MV-4-11 (cell line): ENCODE results near the gene PBX2.
"Not testable (repeated sequence)": the region's sequence is repeated elsewhere in the genome, so short reads cannot be mapped to it uniquely, and the experiment has no call there.

Experiments
- DNase-seq: peaks from one replicate; lab custom pipeline; 2025; lab: John Stamatoyannopoulos, UW

PBX2 gene

DNA sequence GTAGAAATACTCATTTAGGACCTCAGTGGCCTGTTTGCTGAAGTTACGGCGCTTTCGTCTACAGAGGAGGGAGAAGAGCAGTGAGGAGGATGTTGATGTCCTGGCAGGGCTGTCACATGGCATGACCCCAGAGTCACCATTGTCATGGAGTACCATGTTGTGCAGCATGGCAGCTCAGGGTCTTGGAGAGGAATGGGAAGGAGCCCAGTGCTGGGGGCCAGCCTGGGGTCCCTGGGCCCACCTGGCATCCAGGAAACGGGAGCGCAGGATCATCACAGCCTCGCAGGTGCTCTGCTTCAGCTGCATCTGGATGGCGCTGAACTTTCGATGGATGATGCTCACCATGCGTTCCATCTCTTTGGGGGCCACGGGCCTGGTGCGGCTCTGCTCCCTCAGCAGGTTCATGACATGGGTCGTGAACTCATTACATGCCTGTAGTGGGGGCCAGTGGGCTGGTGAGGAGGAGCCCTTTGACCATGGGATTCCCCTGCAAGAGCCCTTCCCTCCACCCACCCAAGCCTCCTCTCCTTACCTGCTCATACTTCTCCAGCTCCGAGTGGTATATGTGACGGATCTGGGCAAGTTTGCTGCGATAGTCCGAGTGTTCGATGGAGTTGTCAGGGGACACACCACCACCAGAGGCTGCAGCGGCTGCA is 2.1 kb downstream of the PBX2 start:
- DNase-seq = not testable (repeated sequence)

DNA sequence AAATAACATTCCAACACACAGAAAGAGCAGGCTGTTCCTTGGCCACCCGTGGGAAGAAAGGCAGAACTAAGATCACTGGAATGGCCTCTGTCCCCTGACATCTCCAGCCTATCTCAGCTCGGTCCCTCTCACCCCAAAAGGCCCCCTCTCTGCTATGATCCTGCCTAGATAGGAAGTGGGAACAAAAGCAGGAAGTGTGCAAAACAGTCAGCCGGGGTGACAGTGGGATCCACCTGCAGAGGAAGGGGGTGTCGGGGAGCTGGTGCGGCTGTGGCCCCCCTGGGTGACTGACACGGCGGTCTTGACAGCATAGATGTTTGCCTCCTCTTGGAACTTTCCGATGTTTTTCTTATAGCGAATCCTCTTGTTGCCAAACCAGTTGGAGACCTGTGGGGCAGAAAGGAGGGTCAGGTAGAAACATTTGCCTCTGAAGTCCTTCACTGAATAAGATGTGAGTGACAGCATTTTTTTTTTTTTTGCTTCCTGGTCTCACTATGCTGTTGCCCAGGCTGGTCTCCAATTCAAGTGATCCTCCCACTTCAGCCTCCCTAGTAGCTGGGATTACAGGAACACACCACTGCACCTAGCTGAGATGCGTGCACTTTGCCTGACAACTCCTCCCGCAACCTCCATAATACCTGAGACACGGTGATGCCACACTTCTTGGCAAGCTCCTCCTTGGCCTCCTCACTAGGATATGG is 2.8 kb downstream of the PBX2 start:
- DNase-seq = peak; percentile 32

DNA sequence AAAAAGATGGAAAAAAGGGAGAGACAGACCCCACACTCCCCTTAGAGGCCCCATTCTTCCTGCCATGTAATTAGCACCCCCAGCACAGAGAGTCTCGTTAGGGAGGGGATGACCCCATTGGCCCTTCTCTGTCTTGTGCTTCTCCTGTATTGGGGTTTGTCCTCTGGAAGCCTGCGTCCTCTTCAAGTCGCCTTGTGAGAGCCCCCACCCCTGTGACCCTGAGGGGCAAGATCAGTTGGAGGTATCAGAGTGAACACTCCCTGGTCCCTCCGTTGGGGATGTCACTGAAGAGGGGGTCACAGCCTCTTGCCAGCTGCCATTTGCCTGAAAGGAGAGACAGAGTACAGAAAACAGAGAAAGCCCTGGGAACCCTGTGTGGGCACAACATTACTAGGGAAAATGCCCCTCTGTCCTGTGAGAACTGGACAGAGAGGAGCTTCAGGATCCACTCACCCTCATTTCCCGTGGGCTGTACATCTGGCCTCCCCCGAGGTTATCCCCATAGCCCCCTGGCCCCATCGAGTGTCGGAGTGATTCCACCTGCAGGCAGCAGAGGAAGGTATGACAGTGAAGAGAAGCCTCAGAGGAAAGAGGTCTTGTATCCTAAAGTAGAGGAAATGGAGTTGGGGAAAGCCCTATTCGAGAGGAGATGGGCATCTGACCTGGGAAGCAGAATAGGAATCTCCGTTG is 3.7 kb downstream of the PBX2 start:
- not testable (repeated sequence) for DNase-seq

DNA sequence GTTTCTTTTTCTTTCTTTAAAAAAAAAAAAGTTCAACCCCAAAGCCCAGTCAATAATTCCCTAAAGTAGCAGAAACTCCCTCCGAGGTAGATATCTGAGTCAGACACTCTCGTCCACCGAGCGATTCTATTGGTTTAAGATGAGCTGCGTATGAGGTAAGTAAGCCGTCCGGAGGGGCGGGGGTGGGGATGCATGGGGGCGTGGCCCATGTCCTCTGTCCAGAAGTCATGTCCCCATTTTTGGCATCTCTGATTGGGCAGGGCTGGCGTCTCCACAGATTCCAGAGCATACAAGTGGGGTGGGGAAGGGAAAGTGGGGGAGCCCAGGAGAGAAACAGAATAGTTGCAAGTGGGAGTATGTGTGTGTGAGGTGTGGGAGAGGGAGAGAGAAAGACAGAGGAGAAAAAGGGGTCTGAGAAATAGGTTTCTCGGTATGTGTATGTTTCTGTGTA is 4.3 kb downstream of the PBX2 start:
- DNase-seq = peak; percentile 71

DNA sequence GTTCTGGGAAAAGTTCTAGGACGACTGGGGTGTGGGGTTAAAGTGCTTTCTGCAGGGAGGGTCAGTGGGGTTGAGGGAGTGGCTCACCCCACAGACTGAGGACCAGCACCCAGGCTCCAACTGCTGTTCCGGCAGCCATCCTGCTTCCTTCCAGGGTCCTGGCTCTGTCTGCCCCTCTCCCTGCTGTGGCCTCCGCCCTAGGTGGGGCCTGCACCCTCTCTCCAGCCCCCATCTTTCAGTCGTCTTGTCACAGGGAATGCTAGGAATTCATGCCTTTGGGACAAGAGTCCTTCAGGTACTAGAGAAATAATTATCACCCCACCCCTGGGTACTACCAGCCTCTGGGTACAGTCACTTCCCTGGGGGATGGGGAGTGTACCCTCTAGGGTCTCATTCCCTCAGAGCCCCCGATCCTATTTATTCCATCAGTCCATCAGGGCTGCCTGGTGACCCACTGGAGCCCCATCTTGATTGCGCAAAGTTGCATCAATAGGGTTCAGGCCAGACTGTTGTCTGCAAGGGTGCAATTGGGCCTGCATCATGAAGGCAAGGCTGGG is 5.8 kb downstream of the PBX2 start, which contains the start of gene AGER:
Gene AGER, minus strand, starts transcription at position 170 of the 557 bp plus-strand sequence. Its CDS starts 31 bp downstream, at position 139.
- no peak for DNase-seq

DNA sequence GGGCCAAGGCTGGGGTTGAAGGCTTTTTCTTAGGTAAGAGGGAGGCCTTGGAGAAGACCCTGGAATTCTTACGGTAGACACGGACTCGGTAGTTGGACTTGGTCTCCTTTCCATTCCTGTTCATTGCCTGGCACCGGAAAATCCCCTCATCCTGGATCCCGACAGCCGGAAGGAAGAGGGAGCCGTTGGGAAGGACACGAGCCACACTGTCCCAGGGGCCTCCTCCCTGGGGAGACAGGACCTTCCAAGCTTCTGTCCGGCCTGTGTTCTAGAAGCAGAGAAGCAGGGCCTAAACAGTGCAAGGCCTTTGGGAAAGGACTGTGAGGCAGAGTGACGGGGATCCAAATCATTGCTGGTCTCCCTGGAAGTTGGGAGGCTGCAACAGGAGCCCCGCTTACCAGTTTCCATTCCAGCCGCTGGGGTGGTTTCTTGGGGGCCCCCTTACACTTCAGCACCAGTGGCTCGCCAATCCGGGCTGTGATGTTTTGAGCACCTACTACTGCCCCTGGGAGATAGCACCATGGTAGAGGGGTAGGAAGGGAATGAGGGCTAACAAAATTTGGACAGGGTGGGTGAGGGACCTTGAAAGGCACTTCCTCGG is 6.4 kb downstream of the PBX2 start:
- no peak for DNase-seq

DNA sequence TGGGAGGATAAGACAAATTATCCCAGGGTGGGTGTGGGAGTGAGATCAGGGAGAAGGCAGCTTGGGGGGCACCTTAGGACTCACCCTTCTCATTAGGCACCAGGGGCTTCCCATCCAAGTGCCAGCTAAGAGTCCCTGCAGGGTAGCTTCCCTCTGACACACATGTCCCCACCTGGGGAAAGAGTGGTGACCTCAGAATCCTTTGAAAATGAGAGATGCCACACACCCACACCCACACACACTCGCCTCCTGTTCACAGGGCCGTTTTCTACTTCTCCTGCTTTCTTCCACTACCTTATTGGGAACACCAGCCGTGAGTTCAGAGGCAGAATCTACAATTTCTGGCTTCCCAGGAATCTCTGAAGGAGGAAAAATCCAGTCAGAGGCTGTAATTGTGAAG is 7.0 kb downstream of the PBX2 start:
- DNase-seq = no peak

DNA sequence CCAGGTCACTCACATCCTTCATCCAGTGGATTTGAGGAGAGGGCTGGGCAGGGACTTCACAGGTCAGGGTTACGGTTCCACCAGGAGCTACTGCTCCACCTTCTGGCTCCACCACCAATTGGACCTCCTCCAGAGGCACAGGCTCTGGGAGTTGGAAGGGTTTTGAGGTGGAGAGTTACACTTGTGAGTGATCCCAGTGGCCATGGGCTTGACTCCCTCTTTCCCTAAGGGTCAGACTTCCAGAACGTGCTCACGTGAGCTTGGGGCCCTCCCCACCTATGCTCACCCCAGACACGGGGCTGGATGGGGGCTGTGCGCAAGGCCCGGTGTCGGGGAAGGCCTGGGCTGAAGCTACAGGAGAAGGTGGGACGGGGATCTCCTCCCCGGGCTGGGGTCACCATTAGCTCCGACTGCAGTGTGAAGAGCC is 7.4 kb downstream of the PBX2 start:
- DNase-seq = no peak

DNA sequence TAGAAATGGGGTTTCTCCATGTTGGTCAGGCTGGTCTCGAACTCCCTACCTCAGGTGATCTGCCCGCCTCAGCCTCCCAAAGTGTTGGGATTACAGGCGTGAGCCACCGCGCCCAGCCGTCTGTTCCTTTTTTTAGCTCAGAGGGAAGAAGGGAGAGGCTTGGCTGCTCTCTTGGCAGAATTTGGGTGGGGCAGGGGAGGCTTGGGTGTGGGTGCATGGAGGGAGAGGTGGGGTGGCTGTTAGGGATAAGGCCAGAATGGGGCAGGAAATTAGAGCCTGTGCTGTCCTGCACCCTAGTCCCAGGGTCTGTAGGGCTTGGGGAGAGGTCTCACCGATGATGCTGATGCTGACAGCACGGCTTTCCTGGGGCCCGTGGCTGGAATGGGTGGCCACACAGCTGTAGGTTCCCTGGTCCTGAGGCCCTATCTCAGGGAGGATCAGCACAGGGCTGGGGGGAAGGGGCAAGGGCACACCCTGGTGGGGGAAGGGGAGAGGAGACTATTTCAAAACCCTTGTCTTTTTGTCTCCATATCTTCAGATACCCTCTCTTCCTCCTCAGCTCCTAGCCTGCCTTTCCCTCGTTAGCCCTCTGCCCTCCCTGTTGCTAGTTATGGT is 8.0 kb downstream of the PBX2 start:
- no peak for DNase-seq

DNA sequence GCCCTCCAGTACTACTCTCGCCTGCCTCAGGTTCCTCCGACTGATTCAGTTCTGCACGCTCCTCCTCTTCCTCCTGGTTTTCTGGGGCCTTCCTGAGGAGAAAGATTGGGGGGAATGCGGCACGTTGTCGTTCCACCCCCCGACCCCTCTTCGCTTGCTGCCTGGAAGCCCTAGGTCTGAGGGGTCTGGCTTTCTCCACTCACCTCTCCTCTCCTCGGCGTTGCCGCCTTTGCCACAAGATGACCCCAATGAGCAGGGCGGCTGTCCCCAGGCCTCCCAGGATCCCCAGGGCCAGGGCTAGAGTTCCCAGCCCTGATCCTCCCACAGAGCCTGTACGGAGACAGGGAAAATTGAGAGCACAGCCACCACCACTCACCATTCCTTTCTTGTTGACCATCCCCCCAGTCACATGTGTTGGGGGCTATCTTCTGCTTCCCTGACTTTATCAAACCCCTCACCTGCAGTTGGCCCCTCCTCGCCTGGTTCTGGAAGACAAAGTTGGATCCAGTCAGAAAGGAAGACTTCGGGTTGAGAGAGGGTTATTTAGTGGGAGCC is 8.8 kb downstream of the PBX2 start:
- no peak for DNase-seq

DNA sequence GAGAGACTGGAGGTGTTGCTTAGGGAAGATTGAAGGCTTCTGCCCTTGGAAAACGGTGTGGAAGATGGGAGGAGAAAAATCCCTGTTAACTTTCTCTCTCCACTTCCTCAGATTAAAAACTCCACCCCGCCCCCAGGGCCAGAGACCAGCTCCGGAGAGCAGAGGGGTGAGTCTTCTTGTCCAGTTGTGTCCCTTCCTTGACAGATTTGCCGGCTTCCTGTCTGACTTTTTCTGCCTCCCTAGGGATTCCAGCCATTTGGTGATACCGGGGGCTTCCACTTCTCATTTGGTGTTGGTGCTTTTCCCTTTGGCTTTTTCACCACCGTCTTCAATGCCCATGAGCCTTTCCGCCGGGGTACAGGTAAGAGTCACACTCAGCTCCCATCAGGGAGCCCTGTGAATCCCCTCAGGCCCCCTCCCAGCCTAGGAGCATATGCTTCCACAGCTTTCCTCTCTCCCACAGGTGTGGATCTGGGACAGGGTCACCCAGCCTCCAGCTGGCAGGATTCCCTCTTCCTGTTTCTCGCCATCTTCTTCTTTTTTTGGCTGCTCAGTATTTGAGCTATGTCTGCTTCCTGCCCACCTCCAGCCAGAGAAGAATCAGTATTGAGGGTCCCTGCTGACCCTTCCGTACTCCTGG is 10.1 kb downstream of the PBX2 start:
- no peak for DNase-seq

DNA sequence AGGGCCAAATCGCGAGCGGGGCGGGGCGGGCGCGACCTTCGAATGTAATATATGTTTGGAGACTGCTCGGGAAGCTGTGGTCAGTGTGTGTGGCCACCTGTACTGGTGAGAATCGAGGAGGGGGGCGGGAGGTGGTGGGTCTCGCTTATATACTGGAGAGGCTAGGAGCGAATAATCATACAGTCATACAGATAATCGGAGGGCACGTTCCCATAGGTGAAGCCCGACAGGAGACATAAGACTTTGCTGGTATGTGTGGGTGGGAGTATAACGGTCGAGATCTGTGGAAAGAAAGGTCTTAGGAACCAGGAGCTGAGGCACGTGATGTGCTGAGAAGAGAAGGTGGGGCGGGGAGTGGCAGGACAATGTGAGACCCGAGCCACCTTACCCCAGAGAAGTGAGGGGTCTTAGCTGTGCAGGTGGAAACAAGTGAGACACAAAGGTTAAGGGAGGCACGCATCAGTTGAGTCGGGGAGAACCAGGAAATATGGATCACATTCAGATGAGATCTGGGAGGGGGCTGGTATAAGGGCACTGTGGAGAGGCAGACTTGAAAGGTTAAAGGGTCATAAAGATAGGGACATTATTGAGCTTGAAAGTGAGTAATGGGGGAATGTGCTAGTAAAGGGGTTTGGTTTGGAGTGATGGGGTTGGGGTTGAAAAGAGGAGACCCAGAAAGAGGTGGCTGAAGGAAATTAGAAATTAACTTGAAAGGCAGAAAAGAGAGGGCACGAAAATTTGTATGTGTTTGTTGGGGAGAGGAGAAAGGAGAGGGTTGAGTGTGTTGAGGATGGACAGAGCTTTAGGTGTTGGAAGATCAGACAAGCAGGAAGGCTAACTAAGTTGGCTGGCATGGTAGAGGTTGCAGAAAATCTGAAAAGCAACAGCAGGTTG is 11.2 kb downstream of the PBX2 start:
- DNase-seq = no peak

DNA sequence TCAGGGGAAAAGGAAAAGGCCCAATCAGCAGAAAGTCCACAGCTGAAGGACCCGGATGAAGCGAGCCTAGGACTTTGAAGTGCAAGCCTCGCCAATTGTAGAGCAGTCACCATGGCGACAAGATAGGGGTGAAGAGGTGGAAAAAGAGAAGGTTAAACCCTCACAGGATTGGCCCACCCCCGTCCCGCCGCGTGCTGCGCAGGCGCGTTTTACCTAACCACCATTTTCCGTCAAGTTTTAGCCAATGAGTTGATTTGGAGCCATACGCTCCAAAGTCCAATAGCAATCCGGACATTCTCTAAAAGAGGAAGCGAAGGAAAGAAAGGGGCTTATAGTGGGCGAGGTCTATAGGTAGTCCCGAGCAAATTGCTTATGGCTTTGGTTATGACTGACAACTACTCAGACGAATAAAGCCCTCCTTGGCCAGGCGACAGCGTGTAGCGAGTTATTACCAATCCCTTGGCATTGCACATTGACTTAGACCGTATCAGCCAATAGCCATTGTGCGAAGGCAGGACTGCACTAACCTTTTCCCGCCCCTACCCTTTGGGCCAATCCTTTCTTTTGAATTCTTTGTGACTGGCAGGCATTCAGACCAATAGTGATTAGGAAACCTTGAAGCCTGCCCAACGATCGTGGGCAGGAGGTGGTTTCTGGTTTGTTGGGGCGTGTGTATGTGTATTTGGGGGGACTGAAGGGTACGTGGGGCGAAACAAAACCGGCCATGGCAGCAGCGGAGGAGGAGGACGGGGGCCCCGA is 12.0 kb downstream of the PBX2 start, which contains the start of gene RNF5:
Gene RNF5, plus strand, starts transcription at position 618 of the 759 bp plus-strand sequence. Its CDS starts 107 bp downstream, at position 725.
- peak; percentile 100 for DNase-seq

DNA sequence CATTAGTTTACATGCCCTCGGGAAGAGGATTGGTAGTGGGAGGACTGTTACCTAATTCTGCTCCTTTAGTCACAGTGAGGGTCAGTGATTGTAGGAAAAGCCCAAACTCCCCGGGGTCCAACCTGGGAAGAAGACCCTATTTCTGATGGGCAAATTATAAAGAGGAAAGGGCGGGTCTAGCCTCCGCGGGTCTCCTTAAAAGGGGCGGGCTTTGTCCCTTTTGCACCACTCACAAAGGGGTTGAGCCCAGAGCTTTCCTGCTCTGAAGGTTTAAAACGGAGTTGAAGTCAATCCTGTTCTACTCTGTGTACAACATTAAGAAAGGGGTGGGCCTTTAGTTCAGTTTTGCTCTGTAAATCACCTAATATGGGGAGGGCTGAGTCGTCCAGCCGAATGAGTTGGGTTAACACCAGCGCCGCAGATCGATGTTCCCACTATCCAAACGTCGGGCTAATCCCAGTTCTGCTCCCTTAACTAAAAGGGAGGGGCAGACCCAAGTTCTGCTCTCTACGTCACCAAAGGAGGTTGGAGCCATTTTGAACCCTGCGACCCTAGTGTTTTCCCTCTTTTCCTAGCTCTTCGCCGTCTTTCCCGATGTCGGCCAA is 12.7 kb downstream of the PBX2 start:
- peak; percentile 43 for DNase-seq

DNA sequence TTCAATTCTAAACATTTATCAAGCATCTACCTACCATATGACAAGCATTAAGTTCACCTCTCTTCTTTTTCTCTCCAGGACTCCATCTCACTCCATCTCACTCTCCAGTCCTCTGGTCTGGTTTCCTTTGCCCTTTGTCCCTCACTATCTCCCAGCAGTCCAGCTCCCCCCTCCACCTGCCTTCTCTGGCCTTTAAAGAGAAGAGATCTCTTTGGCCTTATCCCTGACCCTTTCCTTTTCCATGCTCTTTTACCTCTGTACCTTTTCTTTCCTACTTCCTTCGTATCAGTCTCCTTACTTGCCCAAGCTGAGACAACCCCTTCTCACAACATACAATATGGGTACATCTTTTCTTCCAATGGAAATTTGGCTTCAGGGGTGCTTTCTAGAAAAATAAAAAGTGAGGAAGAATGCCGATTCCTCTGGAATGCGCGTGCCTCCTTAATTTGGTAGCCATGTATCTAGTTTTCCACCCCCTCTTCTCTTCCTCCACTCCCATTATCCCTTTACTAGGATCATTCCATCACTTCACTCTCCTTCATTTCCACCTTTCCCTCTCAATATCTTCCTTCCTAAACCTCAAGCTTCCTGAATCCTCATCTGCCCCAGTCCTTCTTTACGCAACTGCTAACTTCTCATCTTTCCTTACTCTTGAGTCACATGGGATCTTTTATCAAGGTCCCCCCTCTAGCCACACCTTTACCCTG is 13.4 kb downstream of the PBX2 start:
- DNase-seq = no peak

DNA sequence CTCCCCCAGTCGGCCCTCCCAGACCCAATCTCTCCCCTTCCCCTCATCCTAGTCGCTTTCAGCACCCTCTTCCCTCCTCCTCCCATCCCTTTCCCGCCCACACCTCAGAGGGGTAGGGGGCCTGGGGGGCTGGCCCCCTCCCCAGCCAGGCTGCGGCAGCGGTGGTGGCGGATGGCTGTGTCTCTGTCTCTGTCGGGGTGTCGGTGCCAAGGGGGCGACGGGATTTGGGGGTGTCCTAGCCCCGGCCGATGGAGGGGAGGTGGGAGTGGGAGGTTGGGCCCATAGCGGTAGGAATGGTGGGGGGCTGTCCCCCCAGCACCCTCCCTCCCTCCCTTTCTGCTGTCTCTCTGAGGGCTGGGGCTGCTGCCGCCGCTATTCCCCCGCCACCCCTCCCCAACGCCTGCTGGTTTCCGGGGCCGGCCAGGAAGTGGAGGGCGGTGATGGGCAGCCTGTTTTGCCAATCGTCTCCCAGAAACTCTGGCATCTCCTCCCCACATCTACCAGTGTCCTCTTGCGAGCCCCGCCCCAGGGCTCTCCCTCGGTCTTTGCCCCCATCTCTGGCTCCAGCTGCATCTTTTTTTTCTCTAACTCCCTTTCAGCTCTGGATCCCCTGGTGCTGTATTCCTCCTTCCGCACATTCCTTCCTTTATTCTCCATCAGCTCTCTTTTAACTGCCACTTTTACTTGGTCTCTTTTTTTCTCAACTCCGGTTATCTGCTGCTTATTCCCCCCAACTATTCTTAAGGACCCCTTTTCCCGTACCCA is 14.1 kb downstream of the PBX2 start, which contains the start of gene AGPAT1:
Gene AGPAT1, minus strand, starts transcription at position 374 of the 765 bp plus-strand sequence. CDS start 4,588 bp downstream, outside the sequence.
- peak; percentile 92 for DNase-seq

DNA sequence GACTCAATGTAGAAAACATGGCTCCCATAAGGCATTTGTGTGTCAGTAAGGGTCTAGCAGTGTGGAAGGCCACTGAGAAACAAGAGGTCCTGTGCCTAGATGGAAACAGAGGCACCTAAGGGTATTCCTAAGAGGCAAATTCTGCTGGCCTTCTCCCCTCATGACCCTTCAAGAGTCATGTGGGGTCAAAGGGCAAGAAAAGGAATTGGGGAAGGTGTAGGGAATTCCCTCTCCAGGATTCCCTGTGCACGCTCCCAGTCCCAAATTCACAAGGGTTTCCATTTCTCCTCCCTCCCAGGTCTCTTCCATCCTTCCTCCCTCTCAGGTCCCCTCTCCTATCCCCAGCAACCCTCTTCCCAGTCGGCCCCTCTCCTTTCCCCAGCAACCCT is 14.7 kb downstream of the PBX2 start:
- DNase-seq = no peak
